H1 (cell line): Measurements from ENCODE around the gene RFX5. TPM values are rescaled to one million over a fixed set of nuclear protein-coding genes. Genes with fewer than 3 reads are reported as not detected.

Experiments
- polyA plus RNA-seq, 7 experiments: library from polyadenylated mRNA; depleted of rRNA in 3 of 7; stranded (reverse) in 5 of 7; unstranded in 2 of 7; fragments of >200 nt in 5 of 7; fragments of 200-250 nt in 2 of 7; gene quantifications; 1 replicate in 5 of 7; 2 replicates in 1 of 7; 4 replicates in 1 of 7; pipeline versions ENCODE4 v1.2.1 to v1.2.3, GENCODE V29; 2011 to 2013; ENCODE audit warnings: missing spikeins in 2 of 7, mixed read lengths in 2 of 7
- total RNA-seq: library from RNA; stranded (reverse); fragmentation: NEBNext Ultra II Directional; extraction: Animal tissue kit (Norgen Biotek cat#: 25700); gene quantifications from 2 replicates; pipeline ENCODE4 v1.2.1, GENCODE V29; 2021
- TF ChIP-seq, protein P1 (sequence below): IDR thresholded peaks from 2 replicates; pipeline ENCODE4 v1.6.1; 2012; ENCODE audit warnings: inconsistent platforms

RFX5 gene
- total and polyA plus RNA-seq, 2 of the 8 experiments (the other 6 are each of a cell fraction or from before 2014, with no cell fraction given) = 27.8 to 59.7 TPM

DNA sequence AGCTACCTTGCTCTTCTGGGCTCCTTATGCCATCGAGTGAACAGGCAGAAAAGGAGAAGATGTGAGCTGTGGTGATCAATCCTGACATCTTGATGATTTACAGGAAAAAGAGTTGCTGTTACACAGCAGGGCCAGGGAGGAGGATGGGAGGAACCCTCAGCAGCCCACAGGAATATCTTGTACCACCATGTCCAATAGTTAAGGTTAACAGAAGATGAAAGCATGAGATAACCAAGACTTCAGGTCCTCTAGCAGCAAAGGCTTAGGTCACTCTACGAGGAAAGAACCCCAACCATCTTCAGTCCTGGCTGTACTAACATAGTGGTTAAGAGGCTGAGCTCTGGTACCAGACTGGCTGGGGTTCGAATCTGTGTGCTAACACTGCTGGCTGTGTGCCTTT, 37.5 kb upstream of the RFX5 start (continued):
- TF ChIP-seq, protein P1, sequence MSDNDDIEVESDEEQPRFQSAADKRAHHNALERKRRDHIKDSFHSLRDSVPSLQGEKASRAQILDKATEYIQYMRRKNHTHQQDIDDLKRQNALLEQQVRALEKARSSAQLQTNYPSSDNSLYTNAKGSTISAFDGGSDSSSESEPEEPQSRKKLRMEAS = no peak
